ENCODE results near the gene LMO3.
A peak's percentile ranks its signal among the peaks of the same experiment; 100 is the strongest.

The LMO3 gene

DNA sequence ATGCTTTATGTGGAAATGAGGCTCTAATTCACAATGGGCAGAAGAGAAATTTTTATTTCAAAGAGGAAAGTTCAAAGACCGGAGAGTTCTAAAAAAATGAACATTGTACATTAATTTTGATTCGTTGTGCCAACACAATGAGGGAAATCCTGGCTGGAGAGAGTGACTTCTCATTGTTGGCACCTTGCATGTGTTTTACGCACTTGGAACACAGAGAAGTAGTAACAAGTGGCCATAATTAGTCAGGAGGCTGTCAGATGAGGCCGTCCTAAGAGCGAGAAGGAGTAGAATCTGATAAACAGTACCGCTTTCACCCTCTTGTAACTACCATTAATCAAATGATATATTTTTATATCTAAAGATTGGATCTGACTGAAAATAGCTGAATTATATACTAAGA, 6.9 kb downstream of the LMO3 start:
- no peak for FAIRE-seq

DNA sequence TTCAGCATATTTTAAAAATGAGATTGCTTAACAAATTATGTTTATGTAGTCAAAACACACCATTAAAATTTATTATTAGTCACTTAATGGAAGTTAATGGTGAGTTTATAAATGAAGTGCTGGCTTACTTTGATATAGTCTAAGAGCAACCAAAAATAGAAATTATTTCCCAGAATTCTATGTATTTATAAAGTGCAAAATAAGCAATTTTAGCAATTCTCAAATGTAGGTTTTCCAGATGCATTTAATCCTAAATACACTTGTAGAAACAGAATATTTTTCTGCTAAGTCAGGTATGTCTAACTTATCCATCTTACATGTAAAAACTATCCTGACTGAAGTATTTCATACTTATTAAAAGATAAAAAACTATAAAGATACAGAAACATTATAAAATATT, 11.2 kb downstream of the LMO3 start:
- peak; percentile 24 for FAIRE-seq

DNA sequence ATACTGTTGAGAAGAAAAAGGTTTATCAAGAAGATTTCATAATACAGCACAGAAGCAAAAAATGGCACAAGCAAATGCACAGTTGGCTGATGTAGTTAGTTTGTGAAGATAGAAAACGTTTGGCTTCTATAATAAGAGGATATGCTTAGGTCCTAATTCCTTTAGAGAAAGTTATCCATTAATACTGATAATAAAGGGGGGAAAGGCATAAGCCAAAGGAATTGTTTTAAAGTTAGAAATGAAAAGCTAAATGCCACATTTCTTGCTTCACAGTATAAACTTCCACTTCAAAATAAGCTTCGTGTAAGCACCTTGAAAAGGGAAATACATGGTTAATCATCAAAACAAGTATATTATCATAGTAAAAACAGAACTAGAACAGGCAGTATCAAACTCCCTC, 12.4 kb downstream of the LMO3 start:
- no peak for FAIRE-seq

DNA sequence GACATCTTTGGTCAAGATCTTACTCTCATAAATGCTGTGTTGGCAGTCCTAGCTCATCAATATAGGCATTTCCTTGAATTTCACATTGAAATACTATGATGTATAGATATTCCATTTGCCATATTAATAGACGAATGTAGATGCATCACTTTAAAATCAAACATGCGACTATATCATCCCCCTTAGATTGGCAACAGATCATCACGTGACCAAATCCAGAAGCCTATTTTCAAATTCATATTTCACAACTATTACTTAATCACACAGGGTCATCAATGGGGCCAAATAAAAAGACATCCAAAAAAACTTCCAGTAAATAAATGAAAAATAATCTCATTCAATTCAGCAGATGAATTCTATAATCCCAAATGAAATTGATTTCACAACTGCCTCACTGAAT, 15.3 kb downstream of the LMO3 start:
- FAIRE-seq, result no peak

DNA sequence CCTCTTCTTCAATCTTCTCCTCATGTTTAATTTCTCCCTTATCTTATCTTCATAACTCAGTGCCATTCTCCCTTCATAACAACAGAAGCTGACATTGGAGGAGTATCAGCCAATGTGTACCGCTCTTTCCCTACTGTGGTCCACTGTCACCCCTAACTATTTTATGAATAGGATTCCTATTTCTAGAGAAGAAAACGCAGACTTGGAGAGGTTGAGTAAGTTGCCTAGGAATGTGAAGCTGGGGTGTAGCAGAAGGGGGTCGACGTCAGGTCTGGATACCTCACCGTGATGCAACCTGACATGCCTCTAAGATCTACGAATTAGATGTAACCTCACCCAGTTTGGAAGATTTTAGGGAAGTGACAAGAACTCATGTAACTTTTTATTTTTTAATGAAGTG, 17.1 kb downstream of the LMO3 start:
- no peak for FAIRE-seq

DNA sequence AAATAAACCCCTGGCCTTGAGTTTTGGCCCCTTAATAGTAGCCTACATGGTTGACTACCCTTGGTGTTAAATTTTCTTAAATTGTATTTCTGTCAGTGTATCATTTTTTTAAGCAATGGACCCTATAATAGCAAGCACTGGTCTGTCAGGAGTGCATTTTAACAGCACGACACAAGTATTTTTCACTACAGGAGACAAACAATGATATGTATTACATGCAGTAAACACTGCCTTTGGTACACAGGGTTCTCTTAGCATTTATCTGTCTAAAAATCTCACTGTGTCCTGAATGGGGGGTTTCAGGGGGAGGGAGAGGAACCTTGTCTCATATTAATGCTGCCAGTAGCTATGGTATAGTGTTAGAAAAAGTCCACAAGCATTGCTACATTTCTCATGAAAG, 18.4 kb downstream of the LMO3 start:
- FAIRE-seq, result no peak

DNA sequence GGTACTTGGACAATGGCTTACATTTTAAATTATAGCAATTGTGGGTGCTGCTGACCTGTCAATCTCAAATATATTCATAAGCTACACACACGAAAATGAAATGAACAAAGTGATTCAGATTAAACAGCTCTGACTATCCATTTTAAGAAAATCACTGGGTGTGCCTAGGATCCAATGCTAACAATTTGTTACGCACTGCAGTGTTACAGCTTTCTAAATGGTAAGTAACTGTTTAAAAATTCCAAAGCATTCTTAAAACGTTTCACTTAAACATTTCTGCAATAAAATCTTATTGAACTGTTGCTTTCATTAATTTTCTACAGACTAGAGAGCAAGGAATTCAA, 18.9 kb downstream of the LMO3 start:
- no peak for FAIRE-seq

DNA sequence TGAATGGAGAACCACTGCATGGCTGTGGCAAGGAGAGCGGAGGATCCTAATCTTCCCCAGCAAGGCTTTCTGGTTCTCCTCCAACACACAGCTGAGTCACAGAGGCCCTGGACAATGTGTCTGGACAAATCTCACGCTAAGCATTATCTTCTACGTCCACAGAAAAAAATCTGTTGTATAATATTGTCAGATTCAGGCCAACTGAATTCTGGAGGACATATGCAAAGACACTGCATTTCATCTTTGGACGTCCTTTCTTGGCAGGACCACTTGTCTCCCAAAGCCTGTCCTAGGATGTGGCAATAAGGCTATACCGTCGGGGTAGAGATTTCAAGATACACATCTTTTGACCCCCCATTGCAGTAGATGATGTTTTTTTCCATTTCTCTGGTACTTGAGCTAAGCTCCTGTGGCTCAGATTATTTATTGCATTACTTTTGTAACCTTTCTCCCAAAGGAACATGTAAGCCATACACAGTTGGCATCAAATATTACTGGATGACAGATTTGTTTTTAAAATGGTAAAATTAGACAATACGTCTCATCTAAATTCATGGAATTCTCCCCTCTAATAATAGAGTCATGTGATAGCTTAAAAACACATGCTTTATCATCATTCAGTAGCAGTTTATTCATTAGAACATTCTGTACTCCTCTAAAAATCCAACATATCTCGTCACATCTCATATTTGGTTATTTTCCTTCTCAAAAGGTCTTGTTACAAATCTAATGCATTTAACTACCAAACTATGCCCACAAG, 19.4 kb downstream of the LMO3 start:
- FAIRE-seq, result no peak

DNA sequence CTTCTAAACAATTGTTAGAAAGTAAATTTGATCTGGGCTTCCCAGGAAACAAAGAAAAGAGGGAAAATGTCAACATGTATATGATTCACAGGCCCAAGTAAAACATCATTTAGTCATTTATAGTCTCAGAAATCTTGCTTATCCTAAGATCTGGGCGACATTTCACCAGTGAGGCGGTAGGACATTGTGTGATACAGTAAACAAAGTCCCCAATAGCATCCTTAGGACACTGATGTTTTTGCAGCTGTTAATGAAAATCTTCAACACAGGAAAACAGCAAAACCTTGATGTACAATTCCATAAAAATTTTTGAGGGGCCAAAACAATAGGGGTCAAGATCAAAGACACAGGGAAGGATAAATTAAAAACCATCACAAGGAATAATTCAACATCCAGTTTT, 20.2 kb downstream of the LMO3 start:
- no peak for FAIRE-seq

DNA sequence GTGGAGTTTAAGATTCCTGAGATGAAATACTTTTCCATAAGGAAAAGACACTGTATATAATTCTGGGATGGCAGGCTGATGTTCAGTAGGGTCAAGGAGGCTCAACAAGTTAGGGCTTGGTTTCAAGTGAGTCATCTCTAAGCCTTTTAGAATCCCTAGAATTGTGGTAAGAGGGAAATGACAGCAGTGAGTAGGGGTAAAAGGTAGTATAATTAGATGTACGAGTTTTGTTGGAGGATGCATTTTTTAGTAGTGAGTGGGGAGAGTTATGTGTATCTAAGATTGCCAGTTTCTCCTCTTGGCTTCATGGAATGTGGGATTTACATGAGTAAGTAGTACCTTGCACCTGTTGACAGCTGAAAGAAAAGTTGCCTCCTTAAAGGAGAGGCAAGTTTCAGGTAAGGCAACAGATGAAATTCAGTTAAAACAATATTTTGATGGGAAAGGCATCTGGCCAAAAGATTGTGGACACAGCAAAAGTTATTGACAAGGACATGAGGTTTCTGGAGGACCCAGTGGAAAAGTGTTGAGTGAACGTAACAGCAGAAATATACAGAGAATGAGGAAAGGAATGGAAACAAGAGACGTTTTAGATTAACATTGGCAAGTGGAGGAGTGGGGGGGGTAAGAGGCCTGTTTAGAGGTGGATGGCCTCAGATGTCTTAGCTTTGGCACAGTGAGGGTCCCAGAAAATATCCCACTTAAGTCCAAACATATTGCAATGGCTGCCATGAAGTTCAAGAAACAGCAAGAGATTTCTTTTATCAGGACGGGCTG, 21.8 kb downstream of the LMO3 start:
- FAIRE-seq, result no peak

DNA sequence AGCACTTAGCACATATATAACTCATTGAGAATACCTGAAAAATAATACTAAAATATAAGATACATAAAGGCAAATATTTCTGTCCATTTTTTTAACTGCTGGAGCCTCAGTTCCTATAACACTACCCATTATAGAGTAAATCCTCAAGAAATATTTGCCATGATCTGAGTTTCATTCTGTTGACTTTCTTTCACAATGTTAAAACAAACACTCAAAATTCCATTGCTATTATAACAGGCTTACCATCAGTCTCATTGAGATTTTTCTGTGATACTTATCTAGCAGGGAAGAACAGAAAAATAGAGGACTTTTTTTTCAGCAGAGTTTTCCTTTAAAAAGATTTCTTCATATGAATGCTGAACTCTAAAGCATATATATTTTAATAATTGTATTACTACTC, 24.5 kb downstream of the LMO3 start:
- FAIRE-seq, result no peak

DNA sequence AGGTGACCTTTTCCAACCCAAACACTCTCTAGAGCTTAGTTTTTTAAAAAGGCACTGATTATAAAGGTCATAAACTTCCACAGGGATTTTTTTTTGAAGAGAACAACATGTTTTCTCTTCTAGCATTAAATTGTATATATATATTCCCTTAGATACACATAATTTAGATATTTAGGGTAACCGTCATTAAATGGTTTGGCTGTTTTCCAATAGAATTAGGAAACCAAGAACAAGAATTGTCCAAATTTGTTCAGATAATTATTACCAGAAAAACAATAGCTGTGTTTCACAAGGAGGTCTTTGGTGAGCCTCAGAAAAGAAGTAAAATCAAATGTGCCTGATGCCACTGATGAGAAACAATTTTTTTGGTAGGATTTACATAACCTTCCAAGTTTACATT, 26.9 kb downstream of the LMO3 start:
- no peak for FAIRE-seq

DNA sequence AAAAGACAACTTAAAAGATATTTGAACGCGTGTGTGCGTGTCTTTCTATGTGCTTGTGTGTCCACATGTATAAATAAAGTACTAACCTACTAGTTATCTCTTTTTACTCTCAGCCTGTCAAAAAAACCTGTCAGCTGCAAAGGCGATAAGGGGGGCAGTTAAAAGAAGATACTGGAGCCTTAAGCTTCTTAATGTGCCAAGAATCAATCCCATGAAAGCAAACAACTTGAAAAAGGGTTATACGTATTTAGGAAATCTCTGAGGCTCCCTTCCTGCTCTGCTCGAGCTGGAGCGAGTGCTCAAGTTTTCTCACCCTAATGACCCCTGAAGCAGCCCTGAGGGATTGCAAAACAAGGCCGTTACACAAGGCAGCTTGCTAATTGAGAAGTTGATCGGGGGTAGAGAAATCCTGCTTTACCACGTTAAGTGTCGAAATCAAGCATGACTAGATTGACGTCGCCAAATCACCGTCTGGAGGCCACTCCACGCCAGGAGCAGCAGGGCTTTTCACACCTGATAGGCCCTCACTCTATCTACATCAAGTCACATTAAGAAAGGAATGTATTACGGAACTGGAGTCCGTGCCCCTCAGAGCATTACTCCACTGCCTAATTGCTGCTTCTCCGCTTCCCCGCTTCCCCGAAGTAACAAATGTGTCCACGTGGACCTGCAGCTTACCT, 32.4 kb downstream of the LMO3 start:
- FAIRE-seq, result no peak

DNA sequence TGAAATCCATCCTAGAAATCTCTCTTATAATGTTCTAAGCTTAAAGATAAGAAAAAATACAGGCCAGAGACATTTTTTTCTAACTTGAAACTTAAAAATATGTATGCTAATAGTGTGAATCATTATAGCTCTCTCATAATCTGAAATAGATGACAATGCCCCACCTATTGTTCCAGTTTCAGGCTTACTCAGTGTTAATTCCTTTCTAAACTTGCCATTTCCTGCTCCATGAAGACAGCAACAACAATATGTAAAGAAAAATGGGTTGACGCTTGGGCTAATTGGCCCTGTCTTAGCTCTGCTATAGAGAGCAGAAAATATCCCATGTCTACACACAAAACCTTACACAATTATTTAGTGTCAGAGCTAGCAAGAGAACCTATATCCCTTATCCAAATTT, 37.1 kb downstream of the LMO3 start:
- no peak for FAIRE-seq

DNA sequence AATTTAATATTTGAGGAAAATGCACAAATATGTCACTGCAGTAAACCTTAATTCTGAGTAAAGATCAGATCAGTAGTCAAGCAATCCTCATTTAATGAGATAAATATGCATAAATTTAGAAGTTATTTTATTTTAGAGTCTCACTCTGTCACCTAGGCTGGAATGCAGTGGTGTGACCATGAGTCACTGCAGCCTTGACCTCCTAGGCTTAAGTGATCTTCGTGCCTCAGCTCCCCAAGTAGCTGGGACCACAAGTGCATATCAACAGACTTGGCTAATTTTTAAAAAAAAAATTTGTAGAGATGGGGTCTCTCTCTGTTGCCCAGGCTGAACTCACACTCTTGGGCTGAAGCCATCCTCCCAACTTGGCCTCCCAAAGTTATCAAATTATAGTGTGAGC, 41.3 kb downstream of the LMO3 start:
- FAIRE-seq, result no peak

DNA sequence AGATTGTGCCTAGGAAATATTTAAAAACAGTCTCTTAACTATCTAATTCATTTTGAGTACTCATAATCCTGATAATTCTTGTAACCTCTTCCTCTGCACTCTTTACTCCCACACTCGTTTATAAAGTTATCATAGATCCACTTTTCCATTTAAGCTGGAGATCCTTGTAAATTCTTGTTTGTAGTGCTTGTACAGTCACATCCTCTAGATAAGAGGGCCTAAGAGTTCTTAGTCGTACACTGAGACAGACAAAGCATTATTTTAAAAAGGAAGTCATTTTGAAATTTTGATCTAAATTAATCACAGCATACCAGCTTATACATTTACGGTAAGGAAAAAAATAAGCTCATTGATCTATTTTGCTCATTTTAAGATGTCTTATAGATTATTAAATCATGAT, 42.5 kb downstream of the LMO3 start:
- no peak for FAIRE-seq

DNA sequence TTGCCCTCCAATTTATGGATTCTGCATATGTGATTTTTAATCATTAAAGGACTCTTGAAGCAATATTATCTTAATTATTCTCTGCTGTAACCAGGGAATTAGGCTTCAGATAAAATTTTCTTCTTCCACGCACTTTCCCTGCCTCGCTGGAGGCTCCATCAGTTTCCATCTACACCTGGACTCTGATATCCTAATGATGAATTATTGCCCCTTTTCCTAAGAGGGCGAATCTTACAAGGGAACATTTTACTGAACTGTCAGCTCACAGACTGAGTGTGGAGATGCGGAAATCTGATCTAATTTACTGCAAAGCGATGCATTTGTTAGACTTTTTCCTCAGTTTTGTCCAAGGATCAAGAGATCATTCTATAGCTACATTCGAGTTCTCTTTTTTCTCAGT, 43.0 kb downstream of the LMO3 start:
- FAIRE-seq, result no peak

DNA sequence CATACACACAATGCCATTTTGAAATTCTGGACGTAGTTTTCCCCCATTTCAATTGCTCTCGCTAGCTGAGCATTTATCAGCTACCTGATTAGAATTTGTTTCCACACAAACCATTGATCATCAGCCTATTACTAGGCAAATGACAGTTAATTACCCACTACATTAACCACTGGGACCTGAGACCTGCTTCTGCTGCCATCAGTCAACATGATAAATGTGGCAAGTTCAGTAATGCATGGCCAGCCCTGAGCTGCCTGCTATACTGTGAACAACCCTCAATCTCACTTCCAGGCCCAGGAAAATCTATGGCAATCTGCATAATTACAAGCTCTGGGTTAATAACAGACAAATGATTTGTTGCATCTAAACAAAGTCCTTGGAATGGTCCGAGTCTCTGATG, 43.5 kb downstream of the LMO3 start:
- no peak for FAIRE-seq

DNA sequence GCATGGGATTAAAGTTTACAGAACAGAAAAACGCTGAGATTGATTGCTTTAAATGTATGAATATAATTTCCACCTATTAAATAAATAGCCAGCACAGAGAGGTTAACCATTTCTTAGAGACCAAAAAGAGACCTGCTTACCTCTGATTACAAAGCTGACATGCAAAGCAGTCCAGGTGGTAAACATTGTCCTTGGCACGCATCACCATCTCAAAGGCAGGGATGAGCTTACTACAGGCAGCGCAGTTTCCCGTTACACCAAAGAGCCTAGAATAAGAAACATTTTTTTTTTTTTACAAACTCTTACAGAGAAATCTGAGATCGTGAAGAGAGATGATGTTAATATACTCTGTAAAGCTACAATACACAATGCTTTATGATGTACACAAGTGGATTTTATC, 45.7 kb downstream of the LMO3 start:
- no peak for FAIRE-seq

DNA sequence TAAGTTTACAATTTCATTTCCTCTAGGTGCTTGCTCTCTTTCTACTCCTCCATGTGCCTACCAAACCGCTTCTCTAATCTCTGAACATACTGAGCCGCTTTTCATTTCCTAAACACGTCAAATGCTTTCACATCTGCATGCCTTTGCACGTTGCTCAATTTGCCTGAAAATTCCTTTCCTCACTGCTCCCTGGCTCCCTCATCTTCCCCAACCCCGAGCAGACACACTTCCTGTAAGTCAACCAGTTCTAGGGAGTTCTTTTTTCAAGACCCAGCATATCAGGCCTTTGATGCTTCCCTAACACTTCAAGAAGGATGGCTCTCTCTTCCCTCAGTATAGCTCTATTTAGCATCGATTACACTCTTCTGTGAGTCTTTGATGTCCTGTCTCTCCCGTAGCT, 50.3 kb downstream of the LMO3 start:
- FAIRE-seq, result no peak

DNA sequence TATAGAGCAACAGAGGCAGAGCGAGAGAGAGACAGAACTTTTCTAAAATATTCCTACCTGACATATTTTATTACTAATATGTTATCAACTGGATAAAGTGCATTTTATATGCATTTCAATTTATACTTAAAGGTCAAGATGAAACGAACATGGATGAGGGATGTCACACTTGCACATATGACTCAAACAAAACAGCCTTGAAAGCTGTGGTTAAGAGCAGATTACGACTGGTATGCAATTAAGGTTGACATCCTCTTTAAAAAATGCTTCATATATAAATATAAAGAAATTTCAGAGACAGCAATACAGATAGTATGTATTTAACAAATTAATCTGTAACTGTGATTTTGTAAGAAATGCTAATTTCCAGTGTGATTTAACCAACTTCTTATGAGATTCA, 52.5 kb downstream of the LMO3 start:
- no peak for FAIRE-seq

DNA sequence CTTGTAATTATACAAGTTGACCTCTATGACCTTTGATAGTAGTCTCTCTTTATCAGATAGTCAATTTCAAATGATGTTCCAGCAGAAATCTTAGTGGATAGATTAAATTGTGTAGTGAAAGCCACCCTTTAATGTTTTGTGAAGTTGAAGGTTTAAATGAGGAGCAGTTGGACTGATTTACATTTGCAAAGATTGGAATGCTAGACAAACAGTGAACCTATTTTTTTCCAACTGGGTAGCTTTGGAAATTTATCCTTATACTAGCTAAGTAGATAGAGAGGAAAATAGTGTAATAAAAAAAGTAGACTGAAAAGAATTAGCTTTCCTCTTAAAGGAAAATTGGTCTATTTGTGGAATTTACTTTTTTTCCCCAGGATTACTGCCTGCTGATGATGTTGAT, 53.7 kb downstream of the LMO3 start:
- FAIRE-seq, result no peak

DNA sequence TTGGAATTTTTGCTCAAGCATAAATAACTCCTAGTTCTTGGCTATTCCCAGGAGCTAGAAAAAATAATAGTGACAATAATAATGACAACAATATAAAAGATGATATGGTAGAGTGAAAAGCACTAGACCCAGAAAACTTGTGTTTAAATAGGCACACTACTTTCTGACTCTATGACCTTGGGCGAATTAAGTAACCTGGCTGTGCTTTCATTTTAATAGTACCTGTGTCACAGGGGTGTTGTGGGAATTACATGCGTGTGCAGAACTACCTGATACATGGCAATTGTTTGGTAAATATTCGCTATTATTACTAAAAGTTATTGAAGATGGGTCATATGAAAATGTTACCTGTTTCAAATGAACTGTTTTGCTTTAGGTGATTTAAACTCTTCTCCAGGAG, 60.1 kb downstream of the LMO3 start:
- no peak for FAIRE-seq

DNA sequence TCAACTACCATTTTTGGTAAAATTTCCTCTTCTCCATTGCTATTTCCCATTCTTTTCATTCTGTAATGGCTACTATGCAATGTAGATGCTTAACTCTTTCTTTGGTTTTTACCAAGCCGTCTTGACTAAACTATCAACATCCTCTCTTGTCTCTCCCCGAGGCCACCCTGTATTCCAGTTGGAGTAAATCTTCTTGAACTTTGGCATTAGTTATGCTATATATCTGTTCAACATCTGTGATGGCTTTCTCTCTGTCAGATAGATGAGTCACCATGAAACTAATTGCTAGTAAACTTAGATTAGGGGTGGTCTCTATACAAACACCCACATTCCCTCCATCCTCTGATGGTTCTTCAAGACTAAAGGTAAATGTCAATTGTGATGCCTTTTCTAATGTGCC, 63.4 kb downstream of the LMO3 start:
- FAIRE-seq, result no peak

Measured in colon (tissue), 2 donors.